Progenitor cell of endocrine pancreas (in vitro differentiated cells): ENCODE measurements around the gene COG5. TPM values are rescaled to one million over a fixed set of nuclear protein-coding genes. Genes with fewer than 3 reads are reported as not detected.

Source experiments
- DNase-seq: peaks from one replicate; pipeline ENCODE4 v3.0.0; 2021; ENCODE audit warnings: low spot score; ENCODE audit not compliant: unreplicated experiment
- H3K27ac Mint-ChIP-seq: 2 replicates; pipeline ENCODE4 v1.8.0; 2021; ENCODE audit warnings: mild to moderate bottlenecking, moderate library complexity, mixed read lengths
- H3K27me3 Mint-ChIP-seq: 2 replicates; pipeline ENCODE4 v1.8.0; 2021; ENCODE audit warnings: mixed read lengths
- H3K36me3 Mint-ChIP-seq: 2 replicates; pipeline ENCODE4 v1.8.0; 2022; ENCODE audit warnings: mixed read lengths; ENCODE audit not compliant: insufficient read depth
- H3K4me1 Mint-ChIP-seq: 2 replicates; pipeline ENCODE4 v1.8.0; 2021; ENCODE audit warnings: low read depth, mixed read lengths
- H3K4me3 Mint-ChIP-seq: 2 replicates; pipeline ENCODE4 v1.8.0; 2021; ENCODE audit warnings: low read depth, mild to moderate bottlenecking, moderate library complexity, mixed read lengths
- H3K9me3 Mint-ChIP-seq: 2 replicates; pipeline ENCODE4 v1.8.0; 2021; ENCODE audit warnings: low read depth, mixed read lengths
- total RNA-seq: library from RNA; stranded (reverse); gene quantifications from 2 replicates; pipeline ENCODE4 v1.2.1, GENCODE V29; 2021
- TF ChIP-seq, protein P1 (sequence below): fragments of 200-600 bp; sonication (generic); IDR thresholded peaks from one replicate; pipeline ENCODE4 v1.5.0; 2021; ENCODE audit warnings: antibody characterized with exemption, mild to moderate bottlenecking; ENCODE audit not compliant: unreplicated experiment

The COG5 gene
- total RNA-seq, 1 donor from 2014 or later = 49.0 TPM

DNA sequence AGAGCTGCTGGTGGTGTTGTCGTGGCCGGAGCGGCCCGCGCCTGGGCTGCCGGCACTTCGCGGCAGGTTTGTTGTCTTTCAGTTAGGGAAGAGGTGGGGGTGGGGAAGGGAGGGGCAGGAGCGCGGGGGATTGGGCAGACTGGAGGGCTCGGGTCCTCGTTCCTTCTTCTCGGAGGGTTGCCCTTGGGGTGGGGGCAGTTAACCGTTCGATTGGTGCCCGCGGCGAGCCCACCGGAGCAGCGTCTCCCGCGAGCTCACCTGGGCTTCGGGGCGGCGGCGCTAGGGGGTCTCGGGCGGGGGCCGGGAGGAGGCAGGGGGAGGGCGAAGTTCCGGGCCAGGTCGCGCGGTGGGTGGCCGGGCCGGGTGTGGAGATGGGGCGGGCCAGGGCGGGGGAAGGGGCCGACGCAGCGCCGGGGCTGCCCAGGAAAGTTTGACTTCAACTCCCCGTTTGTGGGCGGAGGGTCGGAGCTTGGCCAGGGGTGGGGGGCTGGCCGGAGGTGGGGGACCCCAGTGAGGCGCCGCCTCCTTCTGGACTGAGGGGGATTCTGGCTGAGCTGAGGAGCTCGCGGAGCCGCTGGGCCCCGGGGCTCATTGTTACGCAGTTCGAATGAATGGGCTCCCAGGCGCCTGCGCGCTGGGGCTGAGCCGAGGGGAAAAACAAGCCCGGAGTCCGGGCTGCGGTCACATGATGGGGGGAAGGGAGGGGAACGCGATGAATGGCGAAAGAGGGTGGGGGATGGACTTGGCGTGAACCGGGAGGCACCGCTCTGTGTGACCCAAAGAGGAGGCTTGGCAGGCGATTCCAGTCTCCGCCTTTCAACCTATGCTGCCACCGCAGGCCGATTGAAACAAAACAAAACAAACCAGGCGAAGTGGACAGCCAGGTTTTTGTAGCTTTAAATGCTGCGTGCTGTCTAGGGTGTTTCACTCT, 394.3 kb downstream of the COG5 start:
- H3K36me3 Mint-ChIP-seq = peaks cover 1% of the 10 kb centered on the region
- H3K4me3 Mint-ChIP-seq = peak overlapping the region; percentile 95
- peak; percentile 94 for DNase-seq
- peaks cover 27% of the 10 kb centered on the region for H3K4me1 Mint-ChIP-seq
- peak overlapping the region; percentile 100 for H3K27ac Mint-ChIP-seq
- no peaks in the 10 kb centered on the region for H3K9me3 Mint-ChIP-seq
- TF ChIP-seq, protein P1, sequence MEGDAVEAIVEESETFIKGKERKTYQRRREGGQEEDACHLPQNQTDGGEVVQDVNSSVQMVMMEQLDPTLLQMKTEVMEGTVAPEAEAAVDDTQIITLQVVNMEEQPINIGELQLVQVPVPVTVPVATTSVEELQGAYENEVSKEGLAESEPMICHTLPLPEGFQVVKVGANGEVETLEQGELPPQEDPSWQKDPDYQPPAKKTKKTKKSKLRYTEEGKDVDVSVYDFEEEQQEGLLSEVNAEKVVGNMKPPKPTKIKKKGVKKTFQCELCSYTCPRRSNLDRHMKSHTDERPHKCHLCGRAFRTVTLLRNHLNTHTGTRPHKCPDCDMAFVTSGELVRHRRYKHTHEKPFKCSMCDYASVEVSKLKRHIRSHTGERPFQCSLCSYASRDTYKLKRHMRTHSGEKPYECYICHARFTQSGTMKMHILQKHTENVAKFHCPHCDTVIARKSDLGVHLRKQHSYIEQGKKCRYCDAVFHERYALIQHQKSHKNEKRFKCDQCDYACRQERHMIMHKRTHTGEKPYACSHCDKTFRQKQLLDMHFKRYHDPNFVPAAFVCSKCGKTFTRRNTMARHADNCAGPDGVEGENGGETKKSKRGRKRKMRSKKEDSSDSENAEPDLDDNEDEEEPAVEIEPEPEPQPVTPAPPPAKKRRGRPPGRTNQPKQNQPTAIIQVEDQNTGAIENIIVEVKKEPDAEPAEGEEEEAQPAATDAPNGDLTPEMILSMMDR = no peak
- H3K27me3 Mint-ChIP-seq = no peaks in the 10 kb centered on the region

DNA sequence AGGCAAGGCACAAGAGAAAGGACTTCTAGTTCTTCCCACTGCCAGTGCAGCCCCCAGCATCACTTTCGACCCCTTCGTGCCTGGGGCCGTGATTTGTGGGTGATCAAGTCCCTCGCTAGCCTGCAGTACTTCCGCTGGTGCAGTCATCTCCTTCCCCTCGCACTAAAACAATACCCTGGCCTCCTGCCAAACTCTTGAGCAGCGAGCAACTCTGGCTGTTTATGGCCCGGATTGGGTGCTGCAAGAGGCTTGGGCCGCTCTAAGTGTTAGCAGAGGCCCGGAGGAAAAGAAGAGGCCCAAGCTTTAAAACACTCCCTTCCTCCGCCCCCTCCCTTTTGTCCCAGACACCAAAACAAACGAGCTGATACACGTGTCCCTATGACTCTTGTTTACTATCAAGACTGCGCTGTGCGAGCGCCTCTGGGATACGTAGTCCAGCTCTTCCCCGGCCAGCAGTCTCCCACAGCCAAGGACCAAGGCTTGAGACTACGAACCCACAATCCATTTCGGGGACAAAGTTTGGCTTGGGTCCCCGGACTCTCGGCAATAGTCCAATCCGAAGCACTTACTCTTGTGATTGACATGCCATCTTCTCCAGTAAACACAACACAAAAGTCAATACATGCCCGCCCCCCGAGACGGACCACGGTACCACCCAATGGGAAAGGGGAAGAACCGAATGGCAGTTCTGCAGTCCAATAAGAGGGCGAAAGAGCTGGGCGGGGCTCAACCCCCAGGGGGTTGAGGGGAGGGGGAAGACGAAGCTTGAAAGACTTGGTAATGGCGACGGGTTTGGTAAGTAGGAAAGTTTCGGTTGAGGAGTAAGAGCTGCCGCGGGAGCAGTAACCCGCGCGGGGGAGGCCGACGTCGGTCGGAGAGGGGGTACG, 395.2 kb downstream of the COG5 start, which contains the start of gene HBP1:
TSS of gene HBP1 (plus strand) at position 771 of the 887 bp plus-strand sequence. CDS start 10,891 bp downstream, outside the sequence.
- TF ChIP-seq, protein P1 = no peak
- Mint-ChIP-seq H3K4me1 (peaks cover 23% of the 10 kb centered on the region), H3K4me3 (peak within 1 kb of the TSS; percentile 95), H3K27ac (peak within 1 kb of the TSS; percentile 100), H3K9me3 (no peaks in the 10 kb centered on the region), H3K36me3 (no peaks in the 10 kb centered on the region), H3K27me3 (no peaks in the 10 kb centered on the region)
- DNase-seq = peak; percentile 98

DNA sequence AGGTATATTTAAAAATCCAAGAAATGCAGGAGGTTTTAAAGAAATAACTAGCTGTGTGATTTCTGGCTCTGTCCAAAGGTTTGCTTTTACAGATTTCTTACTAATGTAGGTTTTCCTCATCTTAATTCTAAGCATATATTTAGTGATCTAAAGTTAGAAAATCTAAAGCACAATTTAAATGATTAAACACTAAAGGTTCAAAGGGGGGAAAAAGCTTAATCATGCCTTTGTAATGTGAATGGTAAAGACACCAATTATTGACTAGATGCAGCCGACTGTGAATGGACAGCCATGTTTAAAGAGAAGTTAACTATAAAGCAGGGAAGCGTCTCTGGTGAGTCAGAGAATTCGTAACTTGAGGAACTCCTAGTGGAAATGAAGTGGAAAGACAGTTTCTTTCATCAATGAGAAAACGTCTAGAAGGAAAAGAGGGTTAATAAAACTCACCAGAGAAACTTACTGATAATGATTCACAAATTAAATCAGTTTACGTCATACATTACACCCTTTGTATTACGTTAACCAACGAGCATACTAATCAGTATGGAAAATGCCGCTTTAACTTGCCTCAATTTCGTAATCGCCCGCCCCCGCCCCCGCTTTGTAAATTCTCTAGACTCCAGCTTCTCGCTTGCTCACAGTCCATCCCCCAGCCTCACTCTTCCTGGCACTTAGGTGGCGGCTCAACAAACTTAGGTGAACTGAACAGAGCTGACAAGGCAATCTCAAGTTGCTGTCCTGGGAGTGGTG, 396.1 kb downstream of the COG5 start:
- Mint-ChIP-seq H3K27me3 (no peaks in the 10 kb centered on the region), H3K4me1 (peaks cover 23% of the 10 kb centered on the region)

DNA sequence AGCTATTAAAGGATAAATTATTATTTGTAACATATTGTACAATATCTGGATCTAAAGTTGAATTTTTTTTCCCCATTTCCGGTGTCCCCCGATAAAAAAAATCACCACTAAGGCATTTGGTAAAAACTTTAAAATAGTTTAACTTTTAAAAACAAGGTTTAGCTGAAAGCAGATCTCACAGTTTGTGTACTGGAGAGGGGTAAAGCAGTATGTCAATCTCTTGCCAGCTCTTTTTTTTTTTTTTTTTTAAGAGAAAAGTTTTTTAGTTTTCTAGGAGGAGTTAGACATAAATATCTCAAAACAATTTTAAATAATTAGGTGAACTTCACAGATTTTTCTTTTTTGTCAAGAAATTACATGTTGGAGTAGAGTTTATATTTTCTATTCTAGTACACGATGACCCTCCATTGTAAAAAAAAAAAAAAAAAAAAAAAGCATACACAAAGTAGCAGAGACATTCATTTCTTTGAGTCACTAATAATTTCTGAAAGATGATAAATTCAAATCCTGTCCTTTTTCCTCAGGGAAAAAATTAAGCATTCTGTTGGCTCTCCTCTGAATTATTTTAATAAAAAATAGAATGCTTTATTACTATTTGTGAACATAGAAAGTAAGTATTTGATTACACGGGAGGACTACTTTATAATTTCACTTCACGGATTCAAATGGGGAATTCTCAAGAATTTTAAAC, 396.8 kb downstream of the COG5 start:
- Mint-ChIP-seq H3K27me3 (no peaks in the 10 kb centered on the region), H3K27ac (peak overlapping the region; percentile 100), H3K4me1 (peaks cover 23% of the 10 kb centered on the region), H3K36me3 (no peaks in the 10 kb centered on the region), H3K9me3 (no peaks in the 10 kb centered on the region), H3K4me3 (peak overlapping the region; percentile 95)
- TF ChIP-seq, protein P1 = no peak
- DNase-seq = no peak

More for the DNA sequence above, 396.1 kb downstream of the COG5 start:
- TF ChIP-seq, protein P1 = peak; percentile 61
- Mint-ChIP-seq H3K36me3 (no peaks in the 10 kb centered on the region), H3K9me3 (no peaks in the 10 kb centered on the region), H3K27ac (peak overlapping the region; percentile 100), H3K4me3 (peak overlapping the region; percentile 95)
- no peak for DNase-seq
